Dedifferentiated amniotic fluid mesenchymal stem cell (primary cell): ENCODE data around the gene ALB.

ENCODE experiments used
- DNase-seq: peaks from one replicate; pipeline ENCODE4 v3.0.0-alpha.2; 2016; ENCODE audit errors: extremely low spot score

ALB gene

DNA sequence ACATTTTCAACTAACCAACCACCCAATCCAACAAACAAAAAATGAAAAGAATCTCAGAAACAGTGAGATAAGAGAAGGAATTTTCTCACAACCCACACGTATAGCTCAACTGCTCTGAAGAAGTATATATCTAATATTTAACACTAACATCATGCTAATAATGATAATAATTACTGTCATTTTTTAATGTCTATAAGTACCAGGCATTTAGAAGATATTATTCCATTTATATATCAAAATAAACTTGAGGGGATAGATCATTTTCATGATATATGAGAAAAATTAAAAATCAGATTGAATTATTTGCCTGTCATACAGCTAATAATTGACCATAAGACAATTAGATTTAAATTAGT is 27.7 kb downstream of the ALB start:
- no peak for DNase-seq

DNA sequence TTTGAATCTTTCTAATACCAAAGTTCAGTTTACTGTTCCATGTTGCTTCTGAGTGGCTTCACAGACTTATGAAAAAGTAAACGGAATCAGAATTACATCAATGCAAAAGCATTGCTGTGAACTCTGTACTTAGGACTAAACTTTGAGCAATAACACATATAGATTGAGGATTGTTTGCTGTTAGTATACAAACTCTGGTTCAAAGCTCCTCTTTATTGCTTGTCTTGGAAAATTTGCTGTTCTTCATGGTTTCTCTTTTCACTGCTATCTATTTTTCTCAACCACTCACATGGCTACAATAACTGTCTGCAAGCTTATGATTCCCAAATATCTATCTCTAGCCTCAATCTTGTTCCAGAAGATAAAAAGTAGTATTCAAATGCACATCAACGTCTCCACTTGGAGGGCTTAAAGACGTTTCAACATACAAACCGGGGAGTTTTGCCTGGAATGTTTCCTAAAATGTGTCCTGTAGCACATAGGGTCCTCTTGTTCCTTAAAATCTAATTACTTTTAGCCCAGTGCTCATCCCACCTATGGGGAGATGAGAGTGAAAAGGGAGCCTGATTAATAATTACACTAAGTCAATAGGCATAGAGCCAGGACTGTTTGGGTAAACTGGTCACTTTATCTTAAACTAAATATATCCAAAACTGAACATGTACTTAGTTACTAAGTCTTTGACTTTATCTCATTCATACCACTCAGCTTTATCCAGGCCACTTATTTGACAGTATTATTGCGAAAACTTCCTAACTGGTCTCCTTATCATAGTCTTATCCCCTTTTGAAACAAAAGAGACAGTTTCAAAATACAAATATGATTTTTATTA is 28.3 kb downstream of the ALB start:
- DNase-seq = no peak

DNA sequence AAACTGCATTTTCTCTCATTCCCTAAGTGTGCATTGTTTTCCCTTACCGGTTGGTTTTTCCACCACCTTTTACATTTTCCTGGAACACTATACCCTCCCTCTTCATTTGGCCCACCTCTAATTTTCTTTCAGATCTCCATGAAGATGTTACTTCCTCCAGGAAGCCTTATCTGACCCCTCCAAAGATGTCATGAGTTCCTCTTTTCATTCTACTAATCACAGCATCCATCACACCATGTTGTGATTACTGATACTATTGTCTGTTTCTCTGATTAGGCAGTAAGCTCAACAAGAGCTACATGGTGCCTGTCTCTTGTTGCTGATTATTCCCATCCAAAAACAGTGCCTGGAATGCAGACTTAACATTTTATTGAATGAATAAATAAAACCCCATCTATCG is 29.1 kb downstream of the ALB start:
- no peak for DNase-seq

DNA sequence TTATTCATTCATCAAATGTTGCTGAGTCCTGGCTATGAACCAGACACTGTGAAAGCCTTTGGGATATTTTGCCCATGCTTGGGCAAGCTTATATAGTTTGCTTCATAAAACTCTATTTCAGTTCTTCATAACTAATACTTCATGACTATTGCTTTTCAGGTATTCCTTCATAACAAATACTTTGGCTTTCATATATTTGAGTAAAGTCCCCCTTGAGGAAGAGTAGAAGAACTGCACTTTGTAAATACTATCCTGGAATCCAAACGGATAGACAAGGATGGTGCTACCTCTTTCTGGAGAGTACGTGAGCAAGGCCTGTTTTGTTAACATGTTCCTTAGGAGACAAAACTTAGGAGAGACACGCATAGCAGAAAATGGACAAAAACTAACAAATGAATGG is 30.2 kb downstream of the ALB start:
- no peak for DNase-seq

DNA sequence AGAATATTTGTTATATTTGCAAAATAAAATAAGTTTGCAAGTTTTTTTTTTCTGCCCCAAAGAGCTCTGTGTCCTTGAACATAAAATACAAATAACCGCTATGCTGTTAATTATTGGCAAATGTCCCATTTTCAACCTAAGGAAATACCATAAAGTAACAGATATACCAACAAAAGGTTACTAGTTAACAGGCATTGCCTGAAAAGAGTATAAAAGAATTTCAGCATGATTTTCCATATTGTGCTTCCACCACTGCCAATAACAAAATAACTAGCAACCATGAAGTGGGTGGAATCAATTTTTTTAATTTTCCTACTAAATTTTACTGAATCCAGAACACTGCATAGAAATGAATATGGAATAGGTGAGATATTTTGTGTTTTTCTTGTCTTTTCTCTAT is 31.9 kb downstream of the ALB start, which contains the start of gene AFP:
Gene AFP (plus strand): TSS at position 238 of the 400 bp plus-strand sequence. CDS start 42 bp downstream, at position 280.
- no peak for DNase-seq

DNA sequence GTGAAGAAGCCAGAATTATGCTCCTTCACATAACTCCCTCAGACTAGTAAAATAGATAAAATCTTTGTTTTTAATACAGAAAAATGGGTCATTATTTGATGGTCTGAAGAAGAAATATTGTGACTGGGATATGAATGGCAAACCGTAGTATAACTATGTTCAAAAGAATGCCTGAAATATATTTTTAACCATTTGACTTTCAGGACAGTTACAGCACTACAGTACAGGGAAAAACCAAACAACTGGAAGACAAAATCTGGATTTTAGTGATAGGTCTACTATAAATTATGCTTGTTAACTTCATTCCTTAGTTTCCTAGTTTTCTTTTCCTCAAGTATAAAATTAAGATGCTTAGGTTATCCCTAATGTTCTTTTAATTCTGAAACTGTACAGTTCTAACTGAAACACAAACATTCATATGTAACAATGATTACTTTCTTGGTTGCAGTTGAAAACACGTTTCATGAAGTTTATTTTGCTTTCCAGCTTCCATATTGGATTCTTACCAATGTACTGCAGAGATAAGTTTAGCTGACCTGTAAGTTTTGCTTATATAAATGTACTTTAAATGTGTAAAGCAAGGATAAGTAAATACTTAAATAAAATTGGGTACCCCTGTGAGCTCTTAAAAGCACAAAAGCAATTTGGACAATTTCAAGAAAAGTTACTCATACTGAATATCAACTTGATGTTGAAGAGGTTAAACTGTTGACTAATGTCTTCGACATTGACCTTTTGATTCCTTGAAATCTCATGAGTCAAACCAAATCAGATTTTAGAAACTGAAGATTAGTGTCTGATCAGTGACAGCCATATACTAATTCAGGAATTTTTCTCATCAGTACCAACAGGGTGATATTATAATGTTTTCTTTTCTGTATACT is 32.8 kb downstream of the ALB start:
- no peak for DNase-seq

DNA sequence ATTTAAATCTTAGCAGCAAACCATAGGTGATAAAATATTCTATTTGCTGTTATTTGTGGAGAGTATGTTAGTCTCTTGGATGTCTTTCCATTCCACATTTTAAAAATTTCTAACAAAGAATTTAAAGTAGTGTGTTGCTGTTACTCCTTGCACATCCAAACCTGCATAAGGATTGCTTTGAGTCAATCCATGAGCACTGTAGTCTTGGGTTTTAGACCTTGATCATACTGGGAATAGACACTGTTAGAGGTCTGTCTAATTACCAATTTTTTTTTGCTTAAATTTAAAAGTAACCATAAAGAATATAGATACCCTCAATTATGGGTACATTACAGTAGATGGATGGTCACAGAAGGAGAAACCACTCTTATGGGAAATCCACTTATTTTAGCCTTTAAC is 33.5 kb downstream of the ALB start:
- no peak for DNase-seq

DNA sequence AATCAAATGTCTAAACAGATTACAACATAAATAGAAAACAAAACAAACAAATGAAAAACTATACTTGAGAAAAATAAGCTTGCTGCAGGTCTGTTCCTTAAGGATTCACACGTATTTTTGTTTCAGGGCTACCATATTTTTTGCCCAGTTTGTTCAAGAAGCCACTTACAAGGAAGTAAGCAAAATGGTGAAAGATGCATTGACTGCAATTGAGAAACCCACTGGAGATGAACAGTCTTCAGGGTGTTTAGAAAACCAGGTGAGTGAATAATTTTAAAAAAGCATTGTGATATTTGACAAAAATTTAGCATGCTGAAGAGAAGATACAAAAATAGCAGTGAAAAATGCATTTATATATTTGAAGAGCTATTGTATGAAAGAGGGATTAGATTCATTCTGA is 34.0 kb downstream of the ALB start:
- DNase-seq = no peak

DNA sequence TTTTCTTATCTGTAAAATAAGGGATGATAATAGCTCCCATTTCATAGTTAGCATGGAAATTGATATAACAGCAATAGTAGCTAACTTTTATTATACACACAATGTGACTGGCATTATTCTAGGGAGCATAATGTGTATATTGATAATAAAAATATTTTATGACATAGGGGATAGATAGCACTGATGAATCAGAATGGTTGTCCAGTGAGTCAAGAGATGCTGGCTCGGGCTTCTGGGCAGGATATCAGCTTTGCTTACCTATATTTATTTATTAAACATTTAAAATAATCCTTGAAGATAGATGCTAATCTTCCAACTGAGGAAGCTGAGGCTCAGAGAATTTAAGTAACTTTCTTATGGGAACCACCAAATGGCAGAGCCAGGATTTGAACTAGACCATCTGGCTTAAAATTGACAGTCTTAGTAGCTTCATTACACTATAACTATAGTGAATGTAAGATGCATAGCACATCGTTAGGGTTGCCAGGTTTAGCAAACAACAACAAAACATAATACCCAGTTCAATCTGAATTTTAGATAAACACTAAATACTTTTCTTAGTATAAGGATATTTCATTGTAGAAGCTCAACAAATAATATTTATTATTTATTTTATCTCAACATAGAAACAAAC is 34.6 kb downstream of the ALB start:
- no peak for DNase-seq

DNA sequence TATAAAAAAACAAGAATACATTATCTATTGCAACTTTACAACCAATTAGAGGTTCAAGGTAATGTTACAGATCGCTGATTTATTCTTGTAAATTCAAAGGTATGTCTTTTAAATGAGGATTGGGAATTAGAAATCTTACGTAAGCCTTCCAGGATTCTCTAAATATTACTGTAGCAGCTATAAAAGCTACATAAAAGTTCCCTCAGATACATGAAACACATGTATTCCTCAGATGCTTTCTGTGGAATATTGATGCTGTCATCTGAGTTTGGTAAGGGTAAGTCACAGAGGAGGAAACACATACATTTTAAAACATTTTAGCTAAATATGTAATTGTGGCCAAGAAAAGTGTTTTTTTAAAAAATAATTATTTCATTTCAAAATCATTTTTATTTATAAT is 35.4 kb downstream of the ALB start:
- DNase-seq = no peak

DNA sequence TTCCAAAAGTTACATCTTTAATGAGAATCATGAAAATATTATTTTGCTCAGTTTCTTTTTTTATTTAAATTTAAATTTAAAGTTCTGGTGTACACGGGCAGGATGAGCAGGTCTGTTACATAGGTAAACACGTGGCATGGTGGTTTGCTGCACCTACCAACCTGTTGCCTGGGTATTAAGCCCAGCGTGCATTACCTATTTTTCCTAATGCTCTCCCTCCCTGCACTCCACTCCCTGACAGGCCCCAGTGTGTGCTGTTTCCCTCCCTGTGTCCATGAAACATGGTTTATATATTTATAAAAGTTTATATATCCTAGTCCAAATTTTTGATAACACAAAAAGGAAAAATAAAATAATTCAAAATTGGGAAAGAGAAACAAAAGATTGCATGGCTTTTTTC is 35.9 kb downstream of the ALB start:
- DNase-seq = no peak

DNA sequence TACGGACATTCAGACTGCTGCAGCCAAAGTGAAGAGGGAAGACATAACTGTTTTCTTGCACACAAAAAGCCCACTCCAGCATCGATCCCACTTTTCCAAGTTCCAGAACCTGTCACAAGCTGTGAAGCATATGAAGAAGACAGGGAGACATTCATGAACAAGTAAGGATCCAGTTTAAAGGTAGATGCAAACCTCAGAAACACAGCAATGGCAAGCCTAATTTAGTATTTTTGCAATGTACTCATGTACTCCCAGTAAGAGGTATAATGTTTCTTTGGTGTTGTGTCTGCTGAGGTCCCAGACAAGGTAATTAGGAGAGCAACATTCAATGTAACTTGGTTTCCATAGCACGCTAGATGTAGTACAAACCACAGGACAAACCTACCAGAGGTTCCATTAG is 36.6 kb downstream of the ALB start:
- no peak for DNase-seq

DNA sequence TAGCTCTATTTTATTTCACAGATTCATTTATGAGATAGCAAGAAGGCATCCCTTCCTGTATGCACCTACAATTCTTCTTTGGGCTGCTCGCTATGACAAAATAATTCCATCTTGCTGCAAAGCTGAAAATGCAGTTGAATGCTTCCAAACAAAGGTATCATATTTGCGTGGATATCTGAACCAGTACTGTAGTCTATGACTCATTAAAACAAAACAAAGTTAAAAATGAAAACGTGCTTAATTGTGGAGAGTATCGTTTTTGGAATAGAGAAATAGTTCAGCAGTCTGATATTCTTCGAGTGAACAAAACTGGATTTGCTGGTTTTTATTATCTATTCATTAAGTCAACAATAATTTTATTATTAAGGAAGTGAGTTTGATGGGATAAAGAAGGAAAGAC is 38.2 kb downstream of the ALB start:
- no peak for DNase-seq

DNA sequence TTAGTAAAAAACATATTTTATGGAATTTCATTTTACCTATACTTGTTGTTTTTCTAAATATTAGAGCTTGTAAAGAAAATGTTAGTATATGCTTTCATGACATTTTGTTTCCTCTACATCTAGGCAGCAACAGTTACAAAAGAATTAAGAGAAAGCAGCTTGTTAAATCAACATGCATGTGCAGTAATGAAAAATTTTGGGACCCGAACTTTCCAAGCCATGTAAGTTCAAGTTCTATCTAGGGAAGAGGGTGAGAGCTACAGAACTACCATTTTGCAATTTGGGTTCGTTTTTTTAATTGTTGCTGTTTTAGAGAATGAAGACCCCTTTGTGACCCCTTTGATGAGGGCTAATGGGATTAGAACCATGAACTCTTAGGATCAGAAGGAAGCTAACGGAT is 39.1 kb downstream of the ALB start:
- no peak for DNase-seq

DNA sequence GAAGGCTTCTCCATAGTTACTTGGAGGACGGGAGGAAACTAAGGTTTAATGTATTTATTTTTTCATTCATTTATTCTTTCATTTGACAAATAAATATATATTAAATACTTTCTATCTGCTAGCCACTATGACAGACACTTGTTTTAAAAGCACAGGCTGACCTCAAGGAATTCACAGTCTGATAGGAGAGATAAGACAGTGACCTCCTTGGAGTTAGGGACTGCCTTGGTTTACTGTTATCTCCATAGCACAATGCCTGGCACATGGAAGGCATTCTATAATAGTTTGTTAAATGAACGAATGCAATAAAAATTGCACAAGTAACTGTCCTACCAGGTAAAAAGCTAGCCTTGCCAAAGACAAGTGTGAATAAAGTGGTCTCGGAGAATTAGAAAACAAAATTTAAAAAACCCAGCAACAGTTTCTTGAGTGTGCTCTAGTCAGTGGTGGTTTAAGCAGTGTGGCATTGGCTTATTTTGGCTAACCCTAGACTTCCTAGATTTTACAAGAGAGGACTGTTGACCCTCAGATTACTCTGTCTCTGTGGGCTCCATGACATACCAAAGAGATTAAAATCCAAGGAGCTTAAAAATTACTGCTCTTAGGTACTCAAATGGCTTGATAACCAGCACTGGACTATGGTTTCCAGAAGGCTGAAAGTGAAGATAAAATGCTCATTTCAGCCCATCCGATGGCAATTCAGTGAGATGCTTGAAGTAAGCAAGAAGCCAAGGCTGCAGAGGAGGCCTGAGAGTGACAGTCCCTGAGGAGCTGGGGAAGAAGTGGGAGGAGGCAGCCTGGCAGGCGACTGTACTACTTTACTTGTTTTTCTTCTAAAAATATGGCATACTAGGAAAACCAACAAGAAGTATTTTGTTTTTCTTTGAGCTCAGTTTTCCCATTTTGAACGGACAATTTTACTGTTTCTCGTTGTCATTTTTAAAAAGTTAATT is 41.6 kb downstream of the ALB start:
- no peak for DNase-seq

DNA sequence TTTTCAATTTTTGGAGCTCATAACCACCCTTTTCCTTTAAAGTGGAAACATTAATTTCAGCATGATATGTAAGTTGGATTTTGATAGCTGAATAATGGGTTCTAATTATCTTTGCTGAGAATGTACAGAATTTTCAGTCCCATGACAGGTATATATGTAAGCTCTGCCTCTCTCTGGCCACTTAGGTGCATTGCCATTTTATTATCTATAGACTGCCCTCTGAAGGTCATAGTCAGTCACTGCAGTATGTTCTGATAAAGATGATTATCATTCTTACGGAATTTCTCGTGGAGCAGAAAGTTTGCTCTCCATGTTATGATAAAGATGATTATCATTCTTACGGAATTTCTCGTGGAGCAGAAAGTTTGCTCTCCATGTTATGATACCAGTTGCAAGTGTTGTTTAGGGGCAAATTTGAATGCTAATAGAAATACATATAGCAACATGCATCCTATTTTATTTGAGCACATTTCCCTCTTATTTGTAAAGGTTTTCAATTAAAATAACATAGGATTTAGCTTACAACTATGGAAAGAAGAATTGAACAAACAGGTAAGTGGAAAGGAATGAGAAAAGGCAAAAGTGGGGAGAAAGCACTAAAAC is 42.4 kb downstream of the ALB start:
- DNase-seq = peak; percentile 51

DNA sequence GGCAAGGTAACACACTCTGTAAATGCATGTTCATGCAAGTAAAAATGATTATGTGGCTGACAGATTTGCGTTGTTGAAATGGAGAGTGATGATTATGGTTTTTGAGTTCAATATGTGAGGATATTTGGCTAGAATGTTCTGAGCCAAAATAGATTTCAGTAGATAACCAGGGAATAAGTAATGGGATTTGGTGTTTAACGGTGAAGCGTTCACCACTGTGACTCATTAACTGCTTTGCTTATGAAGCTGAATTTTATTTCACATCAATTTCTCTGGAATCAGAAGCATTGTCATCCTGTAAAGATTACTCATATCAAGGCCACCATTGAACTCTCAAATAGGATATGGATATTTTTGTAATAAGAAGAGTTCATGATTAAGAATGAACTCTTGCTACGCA is 43.6 kb downstream of the ALB start:
- DNase-seq = no peak

DNA sequence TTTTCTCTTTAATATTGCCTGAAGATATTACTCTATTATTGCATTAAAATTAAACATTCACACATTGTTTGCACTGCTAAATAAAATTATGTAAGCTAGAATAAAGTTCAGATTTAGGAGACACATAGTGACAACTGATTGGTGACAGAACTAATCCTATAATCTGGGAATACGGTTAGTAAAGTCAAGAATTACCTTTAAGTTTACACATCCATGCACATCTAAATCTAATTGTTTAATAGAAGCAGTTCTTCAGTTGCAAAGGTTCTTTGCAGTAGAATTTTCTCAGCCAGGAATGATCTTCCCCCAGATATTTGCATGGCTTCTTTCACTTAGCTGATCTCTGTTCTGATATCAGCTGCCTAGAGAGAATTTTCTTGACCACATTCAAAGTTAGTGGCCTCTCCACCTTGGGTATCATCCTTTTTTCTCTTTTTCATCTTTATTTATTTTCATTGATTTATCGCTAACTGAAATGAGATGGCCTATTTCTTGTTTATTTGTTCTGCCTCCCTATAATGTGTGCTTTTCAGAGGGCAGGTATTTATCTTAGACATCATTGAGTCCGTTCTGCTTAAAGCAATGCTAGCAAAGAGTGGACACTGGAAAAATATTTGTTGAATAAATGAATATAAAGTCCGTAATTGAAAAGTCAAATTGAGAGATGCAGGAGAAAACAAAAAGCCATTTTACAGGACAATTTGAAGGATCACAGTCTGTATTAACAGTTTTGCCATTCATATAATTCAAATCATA is 44.5 kb downstream of the ALB start:
- no peak for DNase-seq

DNA sequence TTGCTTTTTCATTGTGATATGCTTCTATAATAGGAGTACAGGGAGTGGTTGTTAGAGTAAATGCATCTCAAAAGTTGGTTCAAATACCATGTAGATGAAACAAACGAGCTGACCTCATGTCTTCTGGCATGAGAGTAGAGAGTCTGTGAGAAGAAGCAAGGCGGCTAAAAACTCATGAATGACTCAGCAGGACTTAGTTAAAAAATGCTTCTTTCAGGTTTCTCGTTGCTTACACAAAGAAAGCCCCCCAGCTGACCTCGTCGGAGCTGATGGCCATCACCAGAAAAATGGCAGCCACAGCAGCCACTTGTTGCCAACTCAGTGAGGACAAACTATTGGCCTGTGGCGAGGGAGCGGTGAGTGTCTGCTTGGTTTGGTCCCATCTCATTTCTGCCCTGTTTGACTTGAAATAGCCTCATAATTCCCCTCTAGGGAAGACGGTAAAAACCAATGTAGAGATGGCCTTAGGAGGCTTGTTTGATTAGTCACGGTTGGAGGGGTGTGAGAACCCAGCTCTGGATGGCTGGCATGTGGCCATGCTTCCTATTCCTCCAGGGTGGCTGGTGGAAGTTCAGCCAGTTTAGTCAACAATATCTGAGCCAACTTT is 46.4 kb downstream of the ALB start:
- peak; percentile 84 for DNase-seq

DNA sequence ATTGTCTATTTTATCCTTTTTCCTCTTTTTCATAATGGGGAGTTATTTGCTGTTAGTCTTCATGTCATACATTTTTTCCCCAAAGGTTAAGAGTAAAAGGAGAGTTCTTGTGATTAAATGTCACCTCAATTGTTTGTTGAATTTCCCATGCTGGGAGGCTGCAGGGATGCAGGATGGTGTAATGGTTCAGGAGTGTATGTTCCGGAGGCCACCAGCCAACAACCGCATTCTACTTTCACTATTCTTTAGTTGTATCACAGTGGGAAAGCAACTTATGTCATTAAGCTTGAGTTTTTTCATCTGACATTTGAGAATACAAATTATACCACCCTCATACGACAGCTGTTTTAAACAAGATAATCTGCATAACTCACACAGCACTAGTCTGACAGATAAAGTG is 47.3 kb downstream of the ALB start:
- DNase-seq = no peak
